Esophagus squamous epithelium (tissue), 5 donors: ENCODE data around the gene PNMA1. TPM values are rescaled to one million over a fixed set of nuclear protein-coding genes. Genes with fewer than 3 reads are reported as not detected.

ENCODE experiments used
- DNase-seq: peaks from one replicate; lab custom pipeline; 2025; lab: John Stamatoyannopoulos, UW
- H3K27ac ChIP-seq, 4 donors: fragments of 200-600 bp; sonication (generic); one replicate each; pipeline ENCODE4 v1.5.1; 2016 to 2019; ENCODE audit warnings: mild to moderate bottlenecking in 1 of 4
- H3K27me3 ChIP-seq, 4 donors: fragments of 200-600 bp; sonication (generic); 1 replicate in 3 of 4; 2 replicates in 1 of 4; pipeline versions ENCODE4 v1.5.1 to v1.6.0; 2017 to 2021; ENCODE audit warnings: antibody characterized with exemption in 1 of 4
- H3K36me3 ChIP-seq, 3 donors: fragments of 200-600 bp; sonication (generic); one replicate each; pipeline ENCODE4 v1.5.1; 2016 to 2019
- H3K4me1 ChIP-seq, 3 donors: fragments of 200-600 bp; sonication (generic); one replicate each; pipeline ENCODE4 v1.5.1; 2017 to 2019
- H3K4me3 ChIP-seq, 4 donors: fragments of 200-600 bp; sonication (generic); 1 replicate in 3 of 4; 2 replicates in 1 of 4; pipeline ENCODE4 v1.5.1; 2016 to 2019; ENCODE audit warnings: mild to moderate bottlenecking in 2 of 4, moderate library complexity in 1 of 4
- H3K9me3 ChIP-seq, 3 donors: fragments of 200-600 bp; sonication (generic); one replicate each; pipeline ENCODE4 v1.5.1; 2016 to 2019
- CTCF ChIP-seq, 6 experiments: fragments of 450-650 bp in 4 of 6; fragments of 200-600 bp in 2 of 6; sonication (generic) in 2 of 6; IDR thresholded peaks; one replicate each; pipeline ENCODE4 v1.5.1; 2016 to 2019; ENCODE audit warnings: antibody characterized with exemption in 6 of 6, mild to moderate bottlenecking in 4 of 6, moderate library complexity in 4 of 6
- POLR2A ChIP-seq, 4 donors: fragments of 450-650 bp; IDR thresholded peaks; one replicate each; pipeline ENCODE4 v1.6.1; 2017; ENCODE audit warnings: antibody characterized with exemption in 4 of 4, mild to moderate bottlenecking in 4 of 4, moderate library complexity in 3 of 4
- WGBS, 2 donors: methylation state at CpG; one replicate each; pipeline ENCODE4 v1.1.5; 2018; 5-methylcytosine and 5-hydroxymethylcytosine counted together
- intact Hi-C: fragments of 100-400 bp; cut with DNase I; formaldehyde crosslinking; loops from one replicate; pipeline ENCODE4 v1.15.0; 2022
- total RNA-seq, 4 donors: library from RNA; depleted of rRNA; stranded (reverse); fragments of >200 nt; gene quantifications; one replicate each; pipeline ENCODE4 v1.1.0, GENCODE V29; 2016
- donor health status: DM: yes; HTN: yes; CAD: no.

The PNMA1 gene
- total RNA-seq, 4 donors from 2014 or later, result 4.2 to 13.9 (median 7.2) TPM

- 40% methylated on average over 2 of the region's 10 CpGs; no CpG with 5 or more reads in 1 of the 2 donors for whole genome bisulfite sequencing, 2 donors
- peaks cover 82 to 89% (median 85%) of the 10 kb centered on the region in 3 donors for H3K4me1 ChIP-seq
- peak overlapping the region; percentile 92 to 100 (median 98) for H3K27ac ChIP-seq
- no peaks in the 10 kb centered on the region for H3K27me3 ChIP-seq
- TF ChIP-seq CTCF (IDR thresholded peaks at IDR 0.05) (no peak), POLR2A (IDR thresholded peaks at IDR 0.05) (no peak)
- no peaks in the 10 kb centered on the region for H3K36me3 ChIP-seq
- peak overlapping the region; percentile 72 to 94 (median 88) for H3K4me3 ChIP-seq
- no peak for DNase-seq
- H3K9me3 ChIP-seq, result no peaks in the 10 kb centered on the region
- intact Hi-C loops, result no loop called here
Measured at GRCh38 chr14:73757876-73758391, 43.8 kb upstream of the PNMA1 start.

- Histone ChIP-seq H3K27ac (peak overlapping the region; percentile 92 to 100 (median 98)), H3K4me1 (peaks cover 82 to 89% (median 86%) of the 10 kb centered on the region in 3 donors), H3K9me3 (no peaks in the 10 kb centered on the region), H3K4me3 (peak overlapping the region in 3 of 4 donors; percentile 72 to 94 (median 88)), H3K36me3 (no peaks in the 10 kb centered on the region), H3K27me3 (no peaks in the 10 kb centered on the region)
- DNase-seq, result no peak
- TF ChIP-seq CTCF (IDR thresholded peaks at IDR 0.05), result no peak
- intact Hi-C loops, result no loop called here
- WGBS, 2 donors, result 78 to 84% methylated on average over 1 of the region's 1 CpG
Measured at GRCh38 chr14:73757381-73757780, 43.2 kb upstream of the PNMA1 start.

DNA sequence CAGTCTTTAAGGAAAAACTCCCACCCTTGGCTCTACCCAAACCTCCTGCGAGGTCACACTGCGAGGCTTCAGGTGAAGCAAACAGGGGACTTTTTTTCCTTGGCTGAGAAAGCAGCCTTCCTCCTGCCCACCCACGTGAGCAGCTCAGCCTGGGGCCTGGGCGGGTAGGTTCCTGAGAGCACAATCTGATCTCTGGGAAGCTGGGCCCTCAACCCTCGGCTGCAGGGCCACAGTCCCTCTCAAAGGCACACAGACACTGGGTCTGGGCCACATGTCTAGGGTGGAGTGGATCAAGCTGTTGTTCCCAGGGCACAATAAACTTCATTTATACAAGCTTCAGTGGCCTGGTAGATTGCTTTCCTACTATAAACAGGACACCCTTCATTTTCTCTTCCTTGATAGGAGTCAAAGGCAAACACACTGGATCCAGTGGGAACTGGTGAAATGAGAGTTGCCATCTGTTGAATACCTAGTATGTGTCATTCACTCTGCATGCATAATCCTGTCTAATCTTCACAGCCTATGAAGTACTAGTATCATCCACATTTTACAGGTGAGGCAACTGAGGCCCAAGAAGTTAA lies 41.3 kb upstream of the PNMA1 start:
- no peaks in the 10 kb centered on the region for H3K9me3 ChIP-seq
- H3K4me1 ChIP-seq, result peaks cover 82 to 89% (median 86%) of the 10 kb centered on the region in 3 donors
- DNase-seq, result no peak
- H3K27ac ChIP-seq, result peak overlapping the region; percentile 92 to 100 (median 98)
- H3K27me3 ChIP-seq, result no peaks in the 10 kb centered on the region
- TF ChIP-seq POLR2A (IDR thresholded peaks at IDR 0.05), result no peak
- TF ChIP-seq CTCF (IDR thresholded peaks at IDR 0.05), result no peak
- peak overlapping the region in 3 of 4 donors; percentile 9 to 50 (median 29) for H3K4me3 ChIP-seq
- intact Hi-C loops, result no loop called here
- H3K36me3 ChIP-seq, result no peaks in the 10 kb centered on the region
- WGBS, 2 donors, result 6 to 22% methylated on average over 3 to 5 of the region's 5 CpGs

DNA sequence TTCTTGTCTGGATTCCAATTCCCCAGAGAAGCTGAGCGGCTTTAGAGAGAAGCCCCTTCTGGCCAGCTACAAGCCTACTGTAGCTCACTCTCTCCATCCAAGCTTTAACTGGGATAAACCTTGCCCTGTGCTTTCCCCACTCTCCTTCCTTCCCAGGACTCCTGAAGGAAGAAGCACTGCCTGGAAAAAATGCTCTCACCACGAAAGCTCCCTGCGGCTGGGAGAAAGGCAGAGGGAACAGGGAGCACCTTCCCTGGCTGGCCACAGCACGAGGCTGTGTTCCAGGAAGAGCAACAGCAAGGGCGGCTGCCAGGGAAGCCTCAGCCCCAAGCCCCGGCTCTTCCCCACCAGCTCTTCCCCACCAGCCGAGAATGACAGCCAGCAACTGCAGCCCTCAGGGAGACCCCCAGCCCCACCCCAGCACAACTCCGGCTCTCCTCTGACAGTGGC lies 40.8 kb upstream of the PNMA1 start:
- intact Hi-C loops, result no loop called here
- no peak for TF ChIP-seq CTCF (IDR thresholded peaks at IDR 0.05)
- no peak for TF ChIP-seq POLR2A (IDR thresholded peaks at IDR 0.05)

More for the DNA sequence above, 40.8 kb upstream of the PNMA1 start:
- peak overlapping the region; percentile 92 to 100 (median 98) for H3K27ac ChIP-seq
- DNase-seq, result no peak
- WGBS, 2 donors, result 4 to 35% methylated on average over 4 to 5 of the region's 8 CpGs
- peaks cover 88 to 92% (median 91%) of the 10 kb centered on the region in 3 donors for H3K4me1 ChIP-seq
- no peaks in the 10 kb centered on the region for H3K27me3 ChIP-seq
- no peaks in the 10 kb centered on the region for H3K36me3 ChIP-seq
- H3K9me3 ChIP-seq, result no peaks in the 10 kb centered on the region
- H3K4me3 ChIP-seq, result peak overlapping the region in 3 of 4 donors; percentile 9 to 50 (median 29)
